ENCODE results near the gene PRDX5. TPM values are rescaled to one million over a fixed set of nuclear protein-coding genes. Genes with fewer than 3 reads are reported as not detected.
"Not testable (repeated sequence)": the region's sequence is repeated elsewhere in the genome, so short reads cannot be mapped to it uniquely, and the experiment has no call there.

The PRDX5 gene
- total RNA-seq, 1 donor from 2014 or later = 562 TPM

DNA sequence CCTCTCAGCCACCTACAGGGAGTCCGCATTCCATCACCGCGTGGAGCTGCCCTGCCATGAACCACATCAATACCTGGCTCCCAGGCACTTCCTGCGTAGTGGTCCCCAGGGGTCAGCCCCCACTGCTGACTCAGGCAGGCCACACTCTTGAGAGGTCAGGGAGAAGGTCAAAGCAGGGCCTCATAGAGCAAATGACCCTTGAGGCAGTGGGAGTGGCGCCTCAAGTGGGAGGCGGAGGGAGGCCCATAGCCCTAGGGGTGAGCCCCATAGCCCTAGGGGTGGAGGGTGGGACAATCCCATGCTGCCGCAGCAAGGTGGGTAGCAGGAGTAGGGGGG lies 5.0 kb downstream of the PRDX5 start:
- no peak for DNase-seq (ENCODE audit: low read depth)
- no peaks in the 10 kb centered on the region for H3K27me3 ChIP-seq (ENCODE audit: control insufficient read depth, insufficient read depth, low read length)
- H3K4me3 ChIP-seq (ENCODE audit: low read depth, low read length) = no peak overlapping the region
- H3K36me3 ChIP-seq (ENCODE audit: control insufficient read depth, insufficient read depth, low read length) = peaks cover 3% of the 10 kb centered on the region
- TF ChIP-seq, protein P1, sequence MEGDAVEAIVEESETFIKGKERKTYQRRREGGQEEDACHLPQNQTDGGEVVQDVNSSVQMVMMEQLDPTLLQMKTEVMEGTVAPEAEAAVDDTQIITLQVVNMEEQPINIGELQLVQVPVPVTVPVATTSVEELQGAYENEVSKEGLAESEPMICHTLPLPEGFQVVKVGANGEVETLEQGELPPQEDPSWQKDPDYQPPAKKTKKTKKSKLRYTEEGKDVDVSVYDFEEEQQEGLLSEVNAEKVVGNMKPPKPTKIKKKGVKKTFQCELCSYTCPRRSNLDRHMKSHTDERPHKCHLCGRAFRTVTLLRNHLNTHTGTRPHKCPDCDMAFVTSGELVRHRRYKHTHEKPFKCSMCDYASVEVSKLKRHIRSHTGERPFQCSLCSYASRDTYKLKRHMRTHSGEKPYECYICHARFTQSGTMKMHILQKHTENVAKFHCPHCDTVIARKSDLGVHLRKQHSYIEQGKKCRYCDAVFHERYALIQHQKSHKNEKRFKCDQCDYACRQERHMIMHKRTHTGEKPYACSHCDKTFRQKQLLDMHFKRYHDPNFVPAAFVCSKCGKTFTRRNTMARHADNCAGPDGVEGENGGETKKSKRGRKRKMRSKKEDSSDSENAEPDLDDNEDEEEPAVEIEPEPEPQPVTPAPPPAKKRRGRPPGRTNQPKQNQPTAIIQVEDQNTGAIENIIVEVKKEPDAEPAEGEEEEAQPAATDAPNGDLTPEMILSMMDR (IDR thresholded peaks at IDR 0.05; ENCODE audit: insufficient read depth, low read length, poor library complexity, severe bottlenecking) = no peak

DNA sequence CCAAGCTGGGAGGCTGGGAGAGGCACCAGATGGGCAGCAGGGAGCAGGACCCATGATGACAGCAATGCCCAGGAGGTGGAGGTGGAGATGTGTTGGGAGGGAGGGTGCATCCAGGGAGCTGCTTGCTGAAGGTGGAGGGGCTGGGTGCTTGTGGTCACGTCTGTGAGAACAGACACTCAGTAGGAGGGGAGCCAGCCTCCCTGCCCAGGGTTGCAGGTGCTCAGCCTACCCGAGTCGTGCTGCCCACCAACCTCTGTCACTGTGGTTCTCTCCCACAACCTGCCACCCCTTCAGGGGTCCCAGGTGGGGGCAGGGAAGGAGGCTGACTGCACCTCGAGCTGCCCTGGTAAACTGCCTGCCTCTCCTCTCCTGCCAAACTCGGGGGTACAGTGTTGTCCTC lies 5.5 kb downstream of the PRDX5 start:
- DNase-seq (ENCODE audit: low read depth) = no peak
- Histone ChIP-seq H3K27me3 (ENCODE audit: control insufficient read depth, insufficient read depth, low read length) (no peaks in the 10 kb centered on the region), H3K36me3 (ENCODE audit: control insufficient read depth, insufficient read depth, low read length) (peaks cover 3% of the 10 kb centered on the region), H3K4me3 (ENCODE audit: low read depth, low read length) (no peak overlapping the region)
- TF ChIP-seq, protein P1 (IDR thresholded peaks at IDR 0.05; ENCODE audit: insufficient read depth, low read length, poor library complexity, severe bottlenecking) = no peak

DNA sequence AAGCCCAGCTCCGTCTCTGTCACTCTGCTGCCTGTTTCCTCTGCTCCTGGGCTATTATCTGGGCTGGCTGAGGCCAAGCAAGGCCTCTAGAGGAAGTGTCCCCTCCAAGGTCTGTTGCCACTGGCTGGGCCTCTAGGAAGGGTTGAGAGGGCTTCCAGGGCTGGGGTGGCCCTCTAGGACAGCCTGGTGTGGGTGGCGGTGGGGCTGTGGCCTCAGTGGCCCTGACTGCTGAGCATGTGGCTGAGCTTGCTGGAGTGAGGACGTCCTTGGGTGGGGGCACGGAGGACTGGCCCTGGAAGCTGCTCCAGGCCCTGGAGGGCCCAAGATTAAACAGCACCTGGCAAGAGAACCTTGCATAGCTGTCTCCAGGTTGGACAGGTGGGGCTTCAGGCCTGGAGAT lies 6.1 kb downstream of the PRDX5 start:
- not testable (repeated sequence) for H3K4me3 ChIP-seq (ENCODE audit: low read depth, low read length)

DNA sequence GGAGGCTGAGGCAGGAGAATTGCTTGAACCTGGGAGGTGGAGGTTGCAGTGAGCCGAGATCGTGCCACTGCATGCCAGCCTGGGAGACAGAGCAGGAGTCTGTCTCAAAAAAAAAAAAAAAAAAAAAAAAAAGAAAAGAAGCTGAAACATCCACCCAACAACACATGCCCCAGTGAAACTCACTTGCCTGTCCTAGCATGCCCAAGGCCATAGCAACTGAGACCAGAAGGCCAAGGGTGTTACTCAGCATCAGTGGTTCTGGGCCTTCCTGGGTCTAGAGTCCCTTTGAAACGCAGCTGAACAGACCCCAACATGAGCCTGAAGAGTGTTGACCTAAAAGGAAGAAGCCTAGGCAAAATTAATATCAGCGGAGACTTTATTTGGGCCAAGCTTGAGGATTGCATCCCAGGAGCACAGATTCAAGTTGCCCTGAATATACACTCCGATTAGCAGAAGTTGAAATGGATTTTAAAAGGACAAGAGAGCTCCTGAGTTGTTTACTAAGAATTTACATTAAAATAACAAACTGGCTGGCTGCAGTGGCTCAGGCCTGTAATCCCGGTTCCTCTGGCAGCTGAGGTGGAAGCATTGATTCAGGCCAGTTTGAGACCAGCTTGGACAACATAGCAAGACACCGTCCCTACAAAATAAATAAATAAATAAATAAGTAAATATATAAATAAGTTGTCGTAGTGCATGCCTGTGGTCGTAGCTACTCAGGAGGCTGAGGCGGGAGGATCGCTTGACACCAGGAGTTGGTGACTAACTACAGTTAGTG lies 7.0 kb downstream of the PRDX5 start:
- no peak for DNase-seq (ENCODE audit: low read depth)
- Histone ChIP-seq H3K36me3 (ENCODE audit: control insufficient read depth, insufficient read depth, low read length) (peaks cover 3% of the 10 kb centered on the region), H3K27me3 (ENCODE audit: control insufficient read depth, insufficient read depth, low read length) (no peaks in the 10 kb centered on the region), H3K4me3 (ENCODE audit: low read depth, low read length) (no peak overlapping the region)
- TF ChIP-seq, protein P1 (IDR thresholded peaks at IDR 0.05; ENCODE audit: insufficient read depth, low read length, poor library complexity, severe bottlenecking) = no peak

More for the DNA sequence above, 6.1 kb downstream of the PRDX5 start:
- not testable (repeated sequence) for H3K27me3 ChIP-seq (ENCODE audit: control insufficient read depth, insufficient read depth, low read length); DNase-seq (ENCODE audit: low read depth); H3K36me3 ChIP-seq (ENCODE audit: control insufficient read depth, insufficient read depth, low read length)

DNA sequence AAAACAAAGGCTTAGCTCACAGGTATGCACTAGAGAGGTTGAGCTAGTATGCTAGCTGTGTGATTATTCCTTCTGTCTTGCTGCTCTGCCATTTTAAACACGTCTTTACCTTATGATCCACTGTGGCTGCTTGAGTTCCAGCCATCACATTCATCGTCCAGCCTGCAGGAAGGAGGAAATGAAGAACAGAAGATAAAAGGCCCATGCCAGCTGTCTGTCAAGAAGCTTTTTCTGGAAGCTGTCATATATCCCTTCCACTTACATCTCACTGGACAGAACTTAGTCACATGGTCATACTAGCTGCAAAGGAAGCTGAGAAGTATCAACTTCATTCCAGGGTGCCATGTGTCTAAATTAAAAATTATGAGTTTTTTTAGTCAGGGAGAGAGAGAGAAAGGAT lies 9.5 kb downstream of the PRDX5 start:
- DNase-seq (ENCODE audit: low read depth) = no peak
- Histone ChIP-seq H3K27me3 (ENCODE audit: control insufficient read depth, insufficient read depth, low read length) (no peaks in the 10 kb centered on the region), H3K4me3 (ENCODE audit: low read depth, low read length) (no peak overlapping the region), H3K36me3 (ENCODE audit: control insufficient read depth, insufficient read depth, low read length) (peaks cover under 1% of the 10 kb centered on the region)
- TF ChIP-seq, protein P1 (IDR thresholded peaks at IDR 0.05; ENCODE audit: insufficient read depth, low read length, poor library complexity, severe bottlenecking) = no peak

DNA sequence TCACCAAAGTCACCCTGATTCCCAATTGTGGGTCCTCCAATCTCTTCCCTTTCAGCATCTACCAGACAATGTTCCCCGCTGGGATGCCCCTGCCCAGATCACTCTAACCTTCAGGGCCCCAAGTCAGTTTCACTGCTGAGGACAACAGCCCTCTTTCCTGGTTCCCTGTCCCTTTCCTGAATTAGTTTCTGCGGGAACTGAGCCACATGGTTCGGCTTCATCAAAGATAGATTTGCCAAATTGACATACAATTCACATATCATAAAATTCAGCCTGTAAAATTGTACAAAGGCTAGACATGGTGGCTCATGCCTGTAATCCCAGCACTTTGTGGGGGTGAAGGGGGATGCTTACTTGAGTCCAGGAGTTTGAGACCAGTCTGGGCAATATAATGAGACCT lies 10.1 kb downstream of the PRDX5 start:
- Histone ChIP-seq H3K27me3 (ENCODE audit: control insufficient read depth, insufficient read depth, low read length) (no peaks in the 10 kb centered on the region), H3K4me3 (ENCODE audit: low read depth, low read length) (no peak overlapping the region), H3K36me3 (ENCODE audit: control insufficient read depth, insufficient read depth, low read length) (no peaks in the 10 kb centered on the region)
- DNase-seq (ENCODE audit: low read depth) = no peak
- TF ChIP-seq, protein P1 (IDR thresholded peaks at IDR 0.05; ENCODE audit: insufficient read depth, low read length, poor library complexity, severe bottlenecking) = no peak
